Right lobe of liver (tissue), 6 donors: Measurements from ENCODE around the gene PHLDB2. TPM values are rescaled to one million over a fixed set of nuclear protein-coding genes. Genes with fewer than 3 reads are reported as not detected.

Source experiments
- ATAC-seq, 4 donors: fragments of 200-7000 bp; cut with Tn5 transposase; one replicate each; pipeline ENCODE4 v1.9.1; 2020; ENCODE audit warnings: mild to moderate bottlenecking in 4 of 4, moderate library complexity in 4 of 4
- DNase-seq, 3 donors: peaks; one replicate each; pipeline ENCODE4 v3.0.0-alpha.2; 2020
- H3K27ac ChIP-seq, 3 donors: fragments of 200-600 bp; one replicate each; pipeline ENCODE4 v1.8.0; 2022
- H3K27me3 ChIP-seq, 2 donors: fragments of 200-600 bp; one replicate each; pipeline ENCODE4 v1.8.0; 2022
- H3K36me3 ChIP-seq, 4 donors: fragments of 200-600 bp; sonication (generic) in 1 of 4; one replicate each; pipeline versions ENCODE4 v1.5.1 to v1.8.0; 2017 to 2022; ENCODE audit warnings: control low read depth in 1 of 4
- H3K4me1 ChIP-seq, 4 donors: fragments of 200-600 bp; sonication (generic) in 1 of 4; one replicate each; pipeline versions ENCODE4 v1.5.1 to v1.8.0; 2017 to 2022; ENCODE audit warnings: control low read depth in 1 of 4
- H3K4me3 ChIP-seq, 3 donors: fragments of 200-600 bp; one replicate each; pipeline ENCODE4 v1.8.0; 2022
- H3K9me3 ChIP-seq, 4 donors: fragments of 200-600 bp; sonication (generic) in 1 of 4; one replicate each; pipeline versions ENCODE4 v1.5.1 to v1.8.0; 2017 to 2022; ENCODE audit warnings: control low read depth in 1 of 4
- CTCF ChIP-seq, 4 donors: fragments of 200-600 bp in 3 of 4; fragments of 450-650 bp in 1 of 4; IDR thresholded peaks; one replicate each; pipeline versions ENCODE4 v1.5.1 to v1.8.0; 2016 to 2022; ENCODE audit warnings: antibody characterized with exemption in 4 of 4, mild to moderate bottlenecking in 2 of 4
- POLR2A ChIP-seq: fragments of 450-650 bp; IDR thresholded peaks from one replicate; pipeline ENCODE4 v1.6.1; 2017; ENCODE audit warnings: antibody characterized with exemption, mild to moderate bottlenecking
- WGBS: methylation state at CpG from one replicate; pipeline ENCODE4 v1.1.6; 2018; ENCODE audit warnings: low coverage, low lambda C conversion rate; ENCODE audit not compliant: insufficient coverage; ENCODE audit errors: missing lambda C conversion rate; 5-methylcytosine and 5-hydroxymethylcytosine counted together
- intact Hi-C, 2 donors: fragments of 100-400 bp; cut with DNase I; formaldehyde crosslinking; loops; one replicate each; pipeline versions ENCODE4 v1.11.2 to v1.14.1; 2022
- total RNA-seq, 6 experiments: library from RNA; depleted of rRNA in 2 of 6; stranded (reverse); fragments of >200 nt in 2 of 6; fragmentation: NEBNext Ultra II Directional in 3 of 6; extraction: Animal tissue kit (Norgen Biotek cat#: 25700) in 3 of 6; gene quantifications; one replicate each; pipeline versions ENCODE4 v1.1.0 to v1.2.4, GENCODE V29; 2016 to 2023
- donor health status: DM: no; HTN: yes; CAD: no.
- donor health status: DM: no; HTN: no; CAD: no.
- donor health status: DM: no; HTN: no; CAD: no.
- donor health status: DM: no; HTN: yes; CAD: no.
- donor health status: DM: no; HTN: yes; CAD: no.

Gene PHLDB2
- total RNA-seq, 6 experiments from 2014 or later: 21.9 to 40.6 (median 31.2) TPM

DNA sequence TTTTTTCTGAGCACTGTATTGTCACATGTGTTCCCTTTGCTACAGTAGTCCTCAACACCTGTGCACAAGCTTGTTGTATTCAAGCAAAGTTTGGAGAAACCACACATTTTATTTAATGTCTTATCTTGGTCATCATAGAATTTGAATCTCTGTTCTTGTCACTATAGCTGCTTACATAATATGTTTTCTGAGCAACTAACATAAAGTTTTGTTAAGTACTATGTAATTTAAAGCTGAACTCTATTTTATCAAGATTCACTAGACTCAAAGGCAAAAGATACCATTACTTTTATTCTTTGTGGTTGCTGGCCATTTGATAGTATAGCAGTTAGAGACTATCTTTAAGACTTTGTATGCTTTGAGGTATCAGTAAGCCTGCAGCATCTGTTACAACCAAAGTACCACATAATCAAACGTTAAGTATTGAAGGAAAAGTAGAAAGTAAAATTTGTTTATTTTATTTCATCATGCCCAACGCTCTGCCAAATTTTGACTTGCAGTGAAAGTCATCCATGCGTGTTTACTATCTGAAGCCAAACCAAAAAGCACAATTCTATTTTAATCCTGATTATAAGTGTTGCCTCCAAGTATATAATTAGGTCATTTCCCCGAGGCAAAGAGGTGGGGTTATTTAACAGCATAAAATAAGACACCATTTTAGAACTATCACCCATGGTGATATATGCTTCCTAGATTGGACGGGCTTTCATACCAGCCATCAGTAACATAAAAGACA lies 109.4 kb downstream of the PHLDB2 start:
- Histone ChIP-seq H3K36me3 (peaks cover 0 to 4% (median 0%) of the 10 kb centered on the region in 4 donors), H3K27me3 (no peaks in the 10 kb centered on the region), H3K4me1 (peaks cover 0 to 14% (median 2%) of the 10 kb centered on the region in 4 donors), H3K27ac (peak overlapping the region in 1 of 3 donors; percentile 20), H3K9me3 (no peaks in the 10 kb centered on the region), H3K4me3 (no peak overlapping the region)
- peak in 3 of 4 donors; percentile 22 to 61 (median 44) for ATAC-seq
- 33% methylated on average over 5 of the region's 5 CpGs for WGBS
- intact Hi-C loops: loop anchor here in 1 of 2 donors (5.0 kb wide), 1 partner anchor 251 kb away; no protein-coding TSS in a partner anchor
- DNase-seq: no peak
- TF ChIP-seq POLR2A (no peak), CTCF (IDR thresholded peaks at IDR 0.05) (no peak)

DNA sequence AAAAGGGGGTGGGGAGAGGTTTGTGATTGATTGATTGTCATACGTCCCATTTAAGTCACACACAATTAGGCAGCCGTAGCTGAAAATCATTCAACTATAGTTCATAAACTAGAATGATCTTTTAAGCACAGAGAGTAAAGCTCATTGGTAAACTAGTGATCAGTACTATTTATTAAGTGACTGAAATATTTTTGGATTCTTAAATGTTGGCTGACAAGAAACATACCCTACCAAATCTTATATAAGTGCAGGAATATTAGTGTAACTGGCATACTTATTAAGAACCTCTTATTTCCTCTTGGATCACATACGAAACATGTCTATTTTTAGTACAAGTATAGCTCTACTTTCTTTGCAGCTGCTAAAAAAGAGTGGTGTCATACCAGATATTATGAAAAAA lies 111.3 kb downstream of the PHLDB2 start:
- no peak overlapping the region for H3K4me3 ChIP-seq
- ATAC-seq: no peak
- H3K27ac ChIP-seq: no peak overlapping the region
- 84% methylated on average over 3 of the region's 3 CpGs for WGBS
- peaks cover 0 to 14% (median 2%) of the 10 kb centered on the region in 4 donors for H3K4me1 ChIP-seq
- no peak for DNase-seq
- H3K9me3 ChIP-seq: no peaks in the 10 kb centered on the region
- intact Hi-C loops: no loop called here
- no peak for TF ChIP-seq CTCF (IDR thresholded peaks at IDR 0.05)
- no peak for TF ChIP-seq POLR2A
- no peaks in the 10 kb centered on the region for H3K27me3 ChIP-seq
- H3K36me3 ChIP-seq: no peaks in the 10 kb centered on the region

DNA sequence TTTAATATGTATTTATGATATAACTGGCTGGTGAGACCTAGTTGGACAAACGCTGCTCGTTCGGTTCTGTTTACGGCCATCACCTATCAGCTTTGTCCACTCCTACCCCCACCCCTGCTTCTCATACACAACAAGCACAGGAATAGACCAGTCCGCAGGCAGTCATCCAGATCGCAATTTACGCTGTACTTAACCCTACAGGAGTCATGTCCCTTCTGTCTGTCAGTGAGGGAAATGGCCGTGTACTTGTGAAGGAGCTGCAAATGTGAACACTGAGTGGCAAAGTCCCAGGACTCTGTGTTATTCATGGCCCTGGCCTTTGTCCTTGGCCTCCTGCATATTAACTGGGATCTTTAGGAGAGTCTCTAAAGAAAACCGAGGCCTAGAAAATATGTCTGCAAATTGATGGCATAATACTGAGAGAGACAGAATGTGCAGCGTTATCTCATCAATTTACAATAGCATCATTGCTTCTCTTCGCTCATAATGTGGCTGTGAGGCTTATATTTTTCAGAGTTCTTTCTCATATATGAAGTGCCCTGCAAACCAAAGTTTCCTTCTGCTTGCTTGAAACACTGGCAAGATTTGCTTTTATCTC lies 112.6 kb downstream of the PHLDB2 start:
- no peaks in the 10 kb centered on the region for H3K36me3 ChIP-seq
- no peaks in the 10 kb centered on the region for H3K9me3 ChIP-seq
- no peak overlapping the region for H3K4me3 ChIP-seq
- no peak for DNase-seq
- intact Hi-C loops: no loop called here
- H3K27ac ChIP-seq: no peak overlapping the region
- TF ChIP-seq CTCF (IDR thresholded peaks at IDR 0.05): no peak
- TF ChIP-seq POLR2A: no peak
- ATAC-seq: no peak
- no peaks in the 10 kb centered on the region for H3K27me3 ChIP-seq
- peaks cover 0 to 14% (median 2%) of the 10 kb centered on the region in 4 donors for H3K4me1 ChIP-seq
- 78% methylated on average over 11 of the region's 11 CpGs for WGBS

DNA sequence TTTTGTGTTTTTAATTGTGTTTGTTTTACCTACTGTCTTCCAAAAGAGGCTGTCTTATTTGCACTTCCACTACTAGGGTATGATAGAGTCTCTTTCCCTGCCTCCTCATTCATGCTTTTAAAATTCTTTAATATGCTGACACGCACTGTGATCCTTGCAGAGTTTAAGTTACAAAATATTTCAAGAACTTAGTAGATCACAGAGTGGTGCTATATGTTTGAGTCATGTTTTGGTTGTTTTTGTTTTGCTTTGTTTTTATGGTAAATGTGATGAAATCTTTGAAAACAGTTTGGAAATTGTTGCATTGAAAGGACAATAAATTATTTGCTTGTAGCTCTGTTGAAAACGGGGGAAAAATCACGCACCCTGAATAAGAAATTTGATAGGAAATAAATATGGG lies 113.8 kb downstream of the PHLDB2 start:
- 61% methylated on average over 3 of the region's 3 CpGs for WGBS

More for the DNA sequence above, 113.8 kb downstream of the PHLDB2 start:
- Histone ChIP-seq H3K27me3 (no peaks in the 10 kb centered on the region), H3K27ac (no peak overlapping the region), H3K4me3 (no peak overlapping the region), H3K36me3 (no peaks in the 10 kb centered on the region), H3K9me3 (no peaks in the 10 kb centered on the region), H3K4me1 (peaks cover 0 to 5% (median 0%) of the 10 kb centered on the region in 4 donors)
- no peak for DNase-seq
- intact Hi-C loops: no loop called here
- no peak for TF ChIP-seq CTCF (IDR thresholded peaks at IDR 0.05)
- TF ChIP-seq POLR2A: no peak
- no peak for ATAC-seq
